Smooth muscle cell (in vitro differentiated cells): Measurements from ENCODE around the gene COX7B2. TPM values are rescaled to one million over a fixed set of nuclear protein-coding genes. Genes with fewer than 3 reads are reported as not detected.

ENCODE experiments used
- DNase-seq: peaks from one replicate; lab custom pipeline; 2025; ENCODE audit not compliant: unreplicated experiment; lab: John Stamatoyannopoulos, UW
- H2AFZ ChIP-seq: fragments of 200-600 bp; sonication (generic); 2 replicates; pipeline ENCODE4 v1.6.0; 2016; ENCODE audit warnings: antibody characterized with exemption, low read depth, mild to moderate bottlenecking
- H3F3A ChIP-seq: fragments of 200-600 bp; sonication (generic); 2 replicates; pipeline ENCODE4 v1.6.0; 2017; ENCODE audit warnings: antibody characterized with exemption, low read depth
- H3K27ac ChIP-seq: fragments of 200-600 bp; sonication (generic); 2 replicates; pipeline ENCODE4 v1.5.1; 2016; ENCODE audit warnings: low read depth, mild to moderate bottlenecking
- H3K27me3 ChIP-seq: fragments of 200-600 bp; sonication (generic); 2 replicates; pipeline ENCODE4 v1.6.1; 2016; ENCODE audit warnings: low read depth, mild to moderate bottlenecking
- H3K36me3 ChIP-seq: fragments of 200-600 bp; sonication (generic); 2 replicates; pipeline ENCODE4 v1.5.1; 2016; ENCODE audit warnings: low read depth
- H3K4me1 ChIP-seq: fragments of 200-600 bp; sonication (generic); 2 replicates; pipeline ENCODE4 v1.5.1; 2016; ENCODE audit warnings: low read depth
- H3K4me2 ChIP-seq: fragments of 200-600 bp; sonication (generic); 2 replicates; pipeline ENCODE4 v1.6.0; 2016; ENCODE audit warnings: mild to moderate bottlenecking
- H3K4me3 ChIP-seq: fragments of 200-600 bp; sonication (generic); 2 replicates; pipeline ENCODE4 v1.5.1; 2016; ENCODE audit warnings: mild to moderate bottlenecking
- H3K79me2 ChIP-seq: fragments of 200-600 bp; sonication (generic); 2 replicates; pipeline ENCODE4 v1.6.0; 2016; ENCODE audit warnings: low read depth, mild to moderate bottlenecking
- H3K9ac ChIP-seq: fragments of 200-600 bp; sonication (generic); 2 replicates; pipeline ENCODE4 v1.6.0; 2016; ENCODE audit warnings: low read depth
- H3K9me3 ChIP-seq: fragments of 200-600 bp; sonication (generic); replicated peaks from 2 replicates; pipeline ENCODE4 v1.5.1; 2016; ENCODE audit warnings: low read depth
- H4K20me1 ChIP-seq: fragments of 200-600 bp; sonication (generic); 2 replicates; pipeline ENCODE4 v1.6.0; 2016; ENCODE audit warnings: low read depth
- WGBS: methylation state at CpG from one replicate; pipeline ENCODE4 v1.1.7; 2016; ENCODE audit warnings: low lambda C conversion rate; 5-methylcytosine and 5-hydroxymethylcytosine counted together
- polyA plus RNA-seq: library from polyadenylated mRNA; unstranded; fragments of >200 nt; fragmentation: Nextera tagmentation; extraction: Ambion mirVana; gene quantifications from 2 replicates; pipeline ENCODE4 v1.2.1, GENCODE V29; 2016
- total RNA-seq: library from RNA; depleted of rRNA; stranded (reverse); fragments of >200 nt; gene quantifications from 2 replicates; pipeline ENCODE4 v1.2.3, GENCODE V29; 2014
- TF ChIP-seq, protein P1 (sequence below): fragments of 200-600 bp; sonication (generic); IDR thresholded peaks from 2 replicates; pipeline ENCODE4 v1.5.1; 2017; ENCODE audit warnings: borderline replicate concordance, mild to moderate bottlenecking, antibody characterized with exemption; ENCODE audit not compliant: insufficient read depth, poor library complexity, severe bottlenecking

COX7B2 gene
- total and polyA plus RNA-seq, 2 experiments from 2014 or later, result not detected

DNA sequence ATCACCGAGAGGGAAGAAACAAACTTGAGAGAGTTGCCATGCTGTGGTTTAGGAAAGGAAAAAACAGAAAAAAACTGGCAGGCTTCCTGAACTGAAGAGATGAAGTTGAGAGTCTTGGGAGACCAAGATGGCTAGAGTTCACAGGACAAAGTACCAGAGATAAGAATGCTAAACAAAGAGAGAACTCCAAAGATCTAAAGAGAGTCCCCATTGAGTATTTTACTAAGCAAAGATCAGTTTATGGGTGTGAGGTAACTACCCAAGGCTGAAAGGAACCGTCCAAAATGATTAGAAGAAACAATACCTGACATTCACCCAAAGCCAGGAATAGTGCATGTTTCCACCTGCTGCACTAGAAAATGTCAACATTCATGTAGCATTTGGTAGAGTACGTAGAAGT is 21.8 kb upstream of the COX7B2 start:
- H3K4me2 ChIP-seq, result no peak overlapping the region
- 76% methylated on average over 3 of the region's 3 CpGs for WGBS
- TF ChIP-seq, protein P1, sequence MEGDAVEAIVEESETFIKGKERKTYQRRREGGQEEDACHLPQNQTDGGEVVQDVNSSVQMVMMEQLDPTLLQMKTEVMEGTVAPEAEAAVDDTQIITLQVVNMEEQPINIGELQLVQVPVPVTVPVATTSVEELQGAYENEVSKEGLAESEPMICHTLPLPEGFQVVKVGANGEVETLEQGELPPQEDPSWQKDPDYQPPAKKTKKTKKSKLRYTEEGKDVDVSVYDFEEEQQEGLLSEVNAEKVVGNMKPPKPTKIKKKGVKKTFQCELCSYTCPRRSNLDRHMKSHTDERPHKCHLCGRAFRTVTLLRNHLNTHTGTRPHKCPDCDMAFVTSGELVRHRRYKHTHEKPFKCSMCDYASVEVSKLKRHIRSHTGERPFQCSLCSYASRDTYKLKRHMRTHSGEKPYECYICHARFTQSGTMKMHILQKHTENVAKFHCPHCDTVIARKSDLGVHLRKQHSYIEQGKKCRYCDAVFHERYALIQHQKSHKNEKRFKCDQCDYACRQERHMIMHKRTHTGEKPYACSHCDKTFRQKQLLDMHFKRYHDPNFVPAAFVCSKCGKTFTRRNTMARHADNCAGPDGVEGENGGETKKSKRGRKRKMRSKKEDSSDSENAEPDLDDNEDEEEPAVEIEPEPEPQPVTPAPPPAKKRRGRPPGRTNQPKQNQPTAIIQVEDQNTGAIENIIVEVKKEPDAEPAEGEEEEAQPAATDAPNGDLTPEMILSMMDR, result no peak
- H3K9me3 ChIP-seq, result no peaks in the 10 kb centered on the region
- no peaks in the 10 kb centered on the region for H4K20me1 ChIP-seq
- H3K27me3 ChIP-seq, result peaks cover 27% of the 10 kb centered on the region
- H3K36me3 ChIP-seq, result no peaks in the 10 kb centered on the region
- no peaks in the 10 kb centered on the region for H3F3A ChIP-seq
- no peaks in the 10 kb centered on the region for H3K79me2 ChIP-seq
- no peak overlapping the region for H2AFZ ChIP-seq
- no peak overlapping the region for H3K27ac ChIP-seq
- H3K4me3 ChIP-seq, result no peak overlapping the region
- DNase-seq, result no peak
- no peak overlapping the region for H3K9ac ChIP-seq
- H3K4me1 ChIP-seq, result no peaks in the 10 kb centered on the region

DNA sequence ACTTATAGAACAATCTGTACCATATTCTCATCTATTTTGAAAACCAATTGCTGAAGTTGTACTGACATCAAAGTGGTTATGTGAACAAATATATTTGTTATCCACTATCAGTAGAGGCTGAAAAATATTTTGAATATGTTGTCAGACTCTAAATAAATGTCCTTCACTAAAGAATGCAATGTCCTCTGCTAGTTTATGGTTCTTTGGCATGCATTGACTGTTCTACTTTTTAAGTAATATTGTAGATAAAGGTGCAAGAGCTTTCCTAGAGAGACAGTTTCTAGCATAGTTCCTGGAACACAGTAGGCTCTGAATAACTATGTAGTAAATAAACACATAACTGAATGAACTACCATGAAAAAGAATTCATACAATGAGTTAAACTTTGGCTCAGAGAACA is 18.2 kb upstream of the COX7B2 start:
- TF ChIP-seq, protein P1, result no peak
- no peak overlapping the region for H3K27ac ChIP-seq
- no peaks in the 10 kb centered on the region for H3K36me3 ChIP-seq
- no peak for DNase-seq
- H3K79me2 ChIP-seq, result no peaks in the 10 kb centered on the region
- H3K4me1 ChIP-seq, result no peaks in the 10 kb centered on the region
- H3F3A ChIP-seq, result no peaks in the 10 kb centered on the region
- no peaks in the 10 kb centered on the region for H4K20me1 ChIP-seq
- H3K4me2 ChIP-seq, result no peak overlapping the region
- peaks cover 30% of the 10 kb centered on the region for H3K27me3 ChIP-seq
- no peak overlapping the region for H3K4me3 ChIP-seq
- no peak overlapping the region for H3K9ac ChIP-seq
- H3K9me3 ChIP-seq, result no peaks in the 10 kb centered on the region
- no peak overlapping the region for H2AFZ ChIP-seq

- Histone ChIP-seq H3K36me3 (no peaks in the 10 kb centered on the region), H3F3A (no peaks in the 10 kb centered on the region), H2AFZ (no peak overlapping the region), H3K27ac (no peak overlapping the region), H3K9ac (no peak overlapping the region), H4K20me1 (no peaks in the 10 kb centered on the region), H3K9me3 (no peaks in the 10 kb centered on the region), H3K4me3 (no peak overlapping the region), H3K79me2 (no peaks in the 10 kb centered on the region), H3K4me2 (no peak overlapping the region), H3K4me1 (no peaks in the 10 kb centered on the region), H3K27me3 (peaks cover 30% of the 10 kb centered on the region)
- TF ChIP-seq, protein P1, result no peak
- no peak for DNase-seq
Observed at GRCh38 chr4:46924789-46925529, 15.9 kb upstream of the COX7B2 start.

DNA sequence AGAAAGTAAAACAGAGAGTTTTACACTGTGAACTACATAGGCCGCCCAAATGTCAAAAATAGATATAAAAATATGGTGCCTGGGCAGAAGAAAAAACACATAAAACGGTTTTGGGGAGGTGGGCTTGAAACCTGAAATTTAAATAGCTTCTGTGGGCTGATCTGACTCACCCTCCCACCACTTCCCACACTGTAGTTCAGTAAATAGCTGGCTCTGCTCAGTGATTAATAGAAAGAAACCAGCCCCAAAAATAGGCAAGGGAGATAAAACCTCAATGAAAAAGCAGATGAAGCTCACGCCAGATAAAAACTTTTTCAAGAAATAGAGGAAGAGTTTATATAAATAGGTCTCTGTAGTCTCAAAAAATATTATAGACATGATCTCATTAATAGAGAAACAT is 13.2 kb upstream of the COX7B2 start:
- Histone ChIP-seq H2AFZ (no peak overlapping the region), H3K4me3 (no peak overlapping the region), H3K27me3 (peaks cover 13% of the 10 kb centered on the region), H3K79me2 (no peaks in the 10 kb centered on the region), H3K36me3 (no peaks in the 10 kb centered on the region), H4K20me1 (no peaks in the 10 kb centered on the region), H3K4me2 (no peak overlapping the region), H3K27ac (no peak overlapping the region), H3K4me1 (no peaks in the 10 kb centered on the region), H3K9ac (no peak overlapping the region), H3F3A (no peaks in the 10 kb centered on the region), H3K9me3 (no peaks in the 10 kb centered on the region)
- TF ChIP-seq, protein P1, result no peak
- 62% methylated on average over 3 of the region's 3 CpGs for WGBS
- DNase-seq, result no peak
